ENCODE measurements around the gene MAJIN.
"Not testable (repeated sequence)": the region's sequence is repeated elsewhere in the genome, so short reads cannot be mapped to it uniquely, and the experiment has no call there.

MAJIN gene

GRCh38 chr11:64990222-64990923 lies 18.5 kb upstream of the MAJIN start:
- DNase-seq: no peak

GRCh38 chr11:64989416-64989815 lies 17.5 kb upstream of the MAJIN start:
- no peak for DNase-seq

GRCh38 chr11:64987998-64988854 lies 16.3 kb upstream of the MAJIN start:
- no peak for DNase-seq

GRCh38 chr11:64983339-64983738 lies 11.4 kb upstream of the MAJIN start:
- DNase-seq: not testable (repeated sequence)

GRCh38 chr11:64976651-64977050 lies 4.7 kb upstream of the MAJIN start:
- DNase-seq: no peak

- DNase-seq: no peak
Observed at GRCh38 chr11:64974124-64974523, 2.2 kb upstream of the MAJIN start.

GRCh38 chr11:64970731-64971151 lies 1.2 kb downstream of the MAJIN start:
- DNase-seq: no peak

- DNase-seq: no peak
Observed at GRCh38 chr11:64969209-64969608, 2.7 kb downstream of the MAJIN start.

- DNase-seq: no peak
Observed at GRCh38 chr11:64967375-64967774, 4.5 kb downstream of the MAJIN start.

- no peak for DNase-seq
Observed at GRCh38 chr11:64963072-64963631, 8.8 kb downstream of the MAJIN start.

GRCh38 chr11:64960719-64961118 lies 11.2 kb downstream of the MAJIN start:
- no peak for DNase-seq

- DNase-seq: no peak
Observed at GRCh38 chr11:64959498-64959897, 12.4 kb downstream of the MAJIN start.

- DNase-seq: no peak
Observed at GRCh38 chr11:64954201-64954600, 17.7 kb downstream of the MAJIN start.

- DNase-seq: no peak
Observed at GRCh38 chr11:64951529-64951928, 20.4 kb downstream of the MAJIN start.

- DNase-seq: no peak
Observed at GRCh38 chr11:64947208-64947814, 24.6 kb downstream of the MAJIN start.

- no peak for DNase-seq
Observed at GRCh38 chr11:64936539-64936938, 35.4 kb downstream of the MAJIN start.

GRCh38 chr11:64935359-64936081 lies 36.4 kb downstream of the MAJIN start, which contains the start of gene GPHA2:
Gene GPHA2, minus strand, starts transcription at chr11:64935893. Its CDS starts 433 bp downstream, at chr11:64935460.
- DNase-seq: peak in 1 of 2 experiments; percentile 2

- no peak for DNase-seq
Observed at GRCh38 chr11:64934682-64935358, 37.1 kb downstream of the MAJIN start.

GRCh38 chr11:64933935-64934681 lies 37.8 kb downstream of the MAJIN start:
- DNase-seq: no peak

- no peak for DNase-seq
Observed at GRCh38 chr11:64933213-64933934, 38.5 kb downstream of the MAJIN start.

- DNase-seq: no peak
Observed at GRCh38 chr11:64932324-64932723, 39.6 kb downstream of the MAJIN start.
